Prostate gland (tissue), 2 donors: ENCODE data around the gene ATP6V1B1. TPM values are rescaled to one million over a fixed set of nuclear protein-coding genes. Genes with fewer than 3 reads are reported as not detected.

Source experiments
- DNase-seq: peaks from one replicate; pipeline ENCODE4 v3.0.0-alpha.2; 2019; ENCODE audit warnings: low spot score
- H3K27ac ChIP-seq, 2 donors: fragments of 200-600 bp; sonication (generic); 2 replicates each; pipeline ENCODE4 v1.5.1; 2017 to 2019
- H3K27me3 ChIP-seq: fragments of 200-600 bp; sonication (generic); replicated peaks from 2 replicates; pipeline ENCODE4 v1.5.1; 2019; ENCODE audit not compliant: insufficient read depth
- H3K36me3 ChIP-seq, 2 donors: fragments of 200-600 bp; sonication (generic); 1 replicate in 1 of 2; 2 replicates in 1 of 2; pipeline versions ENCODE4 v1.5.1 to v1.8.1; 2017 to 2019
- H3K4me1 ChIP-seq: fragments of 200-600 bp; sonication (generic); replicated peaks from 2 replicates; pipeline ENCODE4 v1.5.1; 2019
- H3K4me3 ChIP-seq, 2 donors: fragments of 200-600 bp; sonication (generic); 2 replicates each; pipeline ENCODE4 v1.5.1; 2017 to 2019
- H3K9me3 ChIP-seq: fragments of 200-600 bp; sonication (generic); 2 replicates; pipeline ENCODE4 v1.5.1; 2017
- POLR2A ChIP-seq: fragments of 450-650 bp; IDR thresholded peaks from one replicate; pipeline ENCODE4 v1.6.1; 2016; ENCODE audit warnings: antibody characterized with exemption, mild to moderate bottlenecking
- POLR2AphosphoS5 ChIP-seq: sonication (generic); formaldehyde crosslinking; IDR thresholded peaks from one replicate; pipeline ENCODE4 v1.6.1; 2017; ENCODE audit warnings: antibody characterized with exemption
- WGBS: methylation state at CpG from one replicate; pipeline ENCODE4 v1.1.5; 2018; 5-methylcytosine and 5-hydroxymethylcytosine counted together
- intact Hi-C: fragments of 100-400 bp; cut with DNase I; formaldehyde crosslinking; loops from one replicate; pipeline ENCODE4 v1.14.2; 2022
- total RNA-seq, 2 donors: library from RNA; depleted of rRNA; stranded (reverse); fragments of >200 nt; gene quantifications; one replicate each; pipeline ENCODE4 v1.1.0, GENCODE V29; 2016
- TF ChIP-seq, protein P1 (sequence below), 4 experiments: fragments of 200-600 bp in 2 of 4; fragments of 450-650 bp in 2 of 4; sonication (generic) in 2 of 4; IDR thresholded peaks; 1 replicate in 3 of 4; 2 replicates in 1 of 4; pipeline ENCODE4 v1.5.1; 2016 to 2019; ENCODE audit warnings: antibody characterized with exemption in 4 of 4, mild to moderate bottlenecking in 2 of 4, moderate library complexity in 2 of 4

The ATP6V1B1 gene
- total RNA-seq, 2 donors from 2014 or later = 1.2 TPM; not detected in 1

DNA sequence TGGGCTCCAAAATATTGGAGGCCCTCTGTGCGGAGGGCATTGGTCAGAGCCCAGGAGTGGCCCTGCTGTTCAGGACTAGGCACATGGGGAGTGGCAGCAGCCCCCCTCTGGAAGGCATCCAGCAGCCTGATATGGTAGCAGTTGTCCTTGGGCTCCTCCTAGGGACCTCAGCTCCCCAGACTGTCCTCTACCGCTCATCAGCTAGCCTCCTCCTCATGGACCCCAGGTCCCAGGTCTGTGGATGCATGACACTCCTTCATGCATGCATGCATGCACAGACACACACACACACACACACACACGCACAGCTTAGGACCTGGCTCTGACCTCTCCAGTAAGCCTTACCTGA lies 15.4 kb upstream of the ATP6V1B1 start:
- Histone ChIP-seq H3K4me3 (no peak overlapping the region), H3K36me3 (no peaks in the 10 kb centered on the region), H3K27me3 (no peaks in the 10 kb centered on the region), H3K27ac (no peak overlapping the region), H3K9me3 (no peaks in the 10 kb centered on the region), H3K4me1 (no peaks in the 10 kb centered on the region)
- DNase-seq = no peak
- WGBS = 80% methylated on average over 3 of the region's 3 CpGs
- TF ChIP-seq POLR2A (no peak), POLR2AphosphoS5 (no peak)
- TF ChIP-seq, protein P1, sequence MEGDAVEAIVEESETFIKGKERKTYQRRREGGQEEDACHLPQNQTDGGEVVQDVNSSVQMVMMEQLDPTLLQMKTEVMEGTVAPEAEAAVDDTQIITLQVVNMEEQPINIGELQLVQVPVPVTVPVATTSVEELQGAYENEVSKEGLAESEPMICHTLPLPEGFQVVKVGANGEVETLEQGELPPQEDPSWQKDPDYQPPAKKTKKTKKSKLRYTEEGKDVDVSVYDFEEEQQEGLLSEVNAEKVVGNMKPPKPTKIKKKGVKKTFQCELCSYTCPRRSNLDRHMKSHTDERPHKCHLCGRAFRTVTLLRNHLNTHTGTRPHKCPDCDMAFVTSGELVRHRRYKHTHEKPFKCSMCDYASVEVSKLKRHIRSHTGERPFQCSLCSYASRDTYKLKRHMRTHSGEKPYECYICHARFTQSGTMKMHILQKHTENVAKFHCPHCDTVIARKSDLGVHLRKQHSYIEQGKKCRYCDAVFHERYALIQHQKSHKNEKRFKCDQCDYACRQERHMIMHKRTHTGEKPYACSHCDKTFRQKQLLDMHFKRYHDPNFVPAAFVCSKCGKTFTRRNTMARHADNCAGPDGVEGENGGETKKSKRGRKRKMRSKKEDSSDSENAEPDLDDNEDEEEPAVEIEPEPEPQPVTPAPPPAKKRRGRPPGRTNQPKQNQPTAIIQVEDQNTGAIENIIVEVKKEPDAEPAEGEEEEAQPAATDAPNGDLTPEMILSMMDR (IDR thresholded peaks at IDR 0.05) = no peak
- intact Hi-C loops = loop anchor here (10.0 kb wide), 1 partner anchor 136 kb away; no protein-coding TSS in a partner anchor

DNA sequence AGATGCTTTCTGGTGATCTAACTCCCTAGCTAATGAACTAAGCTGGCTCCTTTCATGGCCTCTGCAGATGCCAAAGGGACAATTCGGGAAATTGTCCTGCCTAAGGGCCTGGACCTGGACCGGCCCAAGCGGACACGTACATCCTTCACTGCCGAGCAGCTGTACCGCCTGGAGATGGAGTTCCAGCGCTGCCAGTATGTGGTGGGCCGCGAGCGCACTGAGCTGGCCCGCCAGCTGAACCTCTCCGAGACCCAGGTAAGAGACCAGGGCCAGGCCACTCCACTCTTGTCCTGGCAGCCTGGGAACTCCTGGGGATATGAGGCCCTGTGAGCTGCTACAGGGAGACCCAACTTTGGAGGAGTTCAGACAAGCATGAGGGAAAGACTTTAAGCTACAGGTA lies 14.7 kb upstream of the ATP6V1B1 start:
- H3K9me3 ChIP-seq = no peaks in the 10 kb centered on the region
- no peaks in the 10 kb centered on the region for H3K27me3 ChIP-seq
- H3K36me3 ChIP-seq = no peaks in the 10 kb centered on the region
- intact Hi-C loops = loop anchor here (10.0 kb wide), 1 partner anchor 136 kb away; no protein-coding TSS in a partner anchor
- DNase-seq = no peak
- H3K4me1 ChIP-seq = no peaks in the 10 kb centered on the region
- no peak overlapping the region for H3K27ac ChIP-seq
- TF ChIP-seq, protein P1 (IDR thresholded peaks at IDR 0.05) = no peak
- no peak for TF ChIP-seq POLR2A
- no peak for TF ChIP-seq POLR2AphosphoS5
- H3K4me3 ChIP-seq = no peak overlapping the region
- WGBS = 98% methylated on average over 12 of the region's 12 CpGs

DNA sequence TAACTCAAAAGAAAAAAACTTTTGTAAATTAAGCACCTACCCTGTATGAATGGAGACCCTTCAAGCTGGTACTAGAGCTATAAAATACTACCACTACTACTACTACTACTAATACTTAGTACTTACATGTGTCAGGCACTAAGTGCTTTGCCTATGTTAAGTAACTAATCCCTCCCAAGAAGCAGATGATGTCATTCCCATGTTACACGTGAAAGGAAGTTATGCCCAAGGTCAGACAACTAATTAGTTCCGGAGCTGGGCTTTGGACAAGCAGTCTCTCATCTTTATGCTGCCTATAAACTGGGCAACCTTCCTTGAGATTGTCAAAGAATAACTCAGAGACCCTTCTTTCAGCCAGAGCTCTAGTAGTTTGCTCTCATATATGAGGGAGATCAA lies 13.9 kb upstream of the ATP6V1B1 start:
- no peaks in the 10 kb centered on the region for H3K9me3 ChIP-seq
- no peaks in the 10 kb centered on the region for H3K27me3 ChIP-seq
- intact Hi-C loops = loop anchor here (10.0 kb wide), 1 partner anchor 137 kb away; no protein-coding TSS in a partner anchor
- H3K4me3 ChIP-seq = no peak overlapping the region
- no peak for DNase-seq
- no peaks in the 10 kb centered on the region for H3K36me3 ChIP-seq
- TF ChIP-seq POLR2AphosphoS5 (no peak), POLR2A (no peak)
- TF ChIP-seq, protein P1 (IDR thresholded peaks at IDR 0.05) = no peak
- WGBS = 39% methylated on average over 2 of the region's 2 CpGs
- H3K4me1 ChIP-seq = no peaks in the 10 kb centered on the region
- no peak overlapping the region for H3K27ac ChIP-seq

DNA sequence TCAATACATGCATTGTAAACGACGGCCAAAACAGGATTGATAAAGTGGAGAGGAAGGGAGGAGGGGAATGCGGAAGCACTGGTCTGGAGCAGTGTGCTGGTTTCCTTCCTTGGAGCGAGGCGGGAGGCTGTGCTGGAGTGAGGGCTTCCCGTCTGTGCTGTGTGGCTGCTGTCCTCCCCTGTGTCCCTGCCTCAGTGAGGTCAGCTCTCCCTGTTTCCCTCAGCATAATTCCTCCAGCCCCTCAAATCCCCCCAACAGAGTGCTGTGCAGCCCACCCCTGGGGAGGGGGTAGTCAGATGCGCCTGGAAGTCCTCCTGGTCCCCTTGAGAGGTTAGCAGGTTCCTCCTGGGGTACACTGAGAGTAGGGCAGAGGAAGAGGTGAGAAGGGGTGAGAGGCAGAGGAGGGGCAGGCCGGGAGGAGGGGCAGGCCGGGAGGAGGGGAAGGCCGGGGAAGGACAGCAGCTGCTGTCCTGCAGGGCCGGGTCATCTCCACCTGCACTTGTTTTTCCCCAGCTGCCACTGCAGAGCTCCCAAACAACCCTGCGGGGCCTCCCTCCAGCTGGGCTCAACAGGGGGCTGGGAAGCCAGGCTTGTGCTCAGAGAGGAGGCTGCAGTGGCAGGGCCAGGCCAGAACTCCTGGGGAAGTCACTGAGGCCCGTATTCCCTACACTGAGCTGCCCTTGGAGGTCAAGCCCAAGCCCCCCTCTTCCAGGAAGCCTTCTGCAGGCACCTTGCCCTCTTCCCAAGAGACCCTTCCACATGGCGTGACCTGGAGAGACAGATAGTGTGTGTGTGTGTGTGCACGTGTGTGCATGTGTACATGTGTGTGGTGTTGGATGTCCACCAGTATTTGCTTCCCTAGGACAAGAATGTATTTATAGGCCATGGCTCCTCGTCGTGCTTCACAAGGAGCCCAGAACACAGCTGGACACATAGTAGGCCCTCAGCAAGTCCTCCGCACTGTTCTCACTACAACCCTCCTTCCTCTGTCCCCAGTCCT lies 13.2 kb upstream of the ATP6V1B1 start:
- H3K9me3 ChIP-seq = no peaks in the 10 kb centered on the region

More for the DNA sequence above, 13.2 kb upstream of the ATP6V1B1 start:
- intact Hi-C loops = loop anchor here (10.0 kb wide), 1 partner anchor 138 kb away; no protein-coding TSS in a partner anchor
- H3K4me3 ChIP-seq = no peak overlapping the region
- no peak for DNase-seq
- H3K36me3 ChIP-seq = no peaks in the 10 kb centered on the region
- no peaks in the 10 kb centered on the region for H3K27me3 ChIP-seq
- no peak overlapping the region for H3K27ac ChIP-seq
- TF ChIP-seq POLR2AphosphoS5 (no peak), POLR2A (no peak)
- TF ChIP-seq, protein P1 (IDR thresholded peaks at IDR 0.05) = no peak
- H3K4me1 ChIP-seq = no peaks in the 10 kb centered on the region
- WGBS = 70% methylated on average over 18 of the region's 18 CpGs
